Thoracic aorta (tissue), 2 donors: ENCODE results near the gene FKBP4. TPM values are rescaled to one million over a fixed set of nuclear protein-coding genes. Genes with fewer than 3 reads are reported as not detected.

Experiments used
- ATAC-seq: fragments of 150-250 bp; one replicate; pipeline ENCODE4 v1.8.0; 2017; ENCODE audit warnings: low read depth; ENCODE audit not compliant: insufficient number of reproducible peaks, low FRiP score
- DNase-seq: peaks from one replicate; pipeline ENCODE4 v3.0.0-alpha.2; 2020; ENCODE audit warnings: low spot score
- H3K27ac ChIP-seq, 2 donors: fragments of 200-600 bp; sonication (generic); 1 replicate in 1 of 2; 2 replicates in 1 of 2; pipeline ENCODE4 v1.5.1; 2016; ENCODE audit warnings: mild to moderate bottlenecking in 2 of 2, moderate library complexity in 2 of 2
- H3K27me3 ChIP-seq: fragments of 200-600 bp; sonication (generic); replicated peaks from 2 replicates; pipeline ENCODE4 v1.6.0; 2016; ENCODE audit warnings: mild to moderate bottlenecking; ENCODE audit not compliant: insufficient read depth
- H3K36me3 ChIP-seq: fragments of 200-600 bp; sonication (generic); one replicate; pipeline ENCODE4 v1.5.1; 2016
- H3K4me1 ChIP-seq, 2 donors: fragments of 200-600 bp; sonication (generic); 1 replicate in 1 of 2; 2 replicates in 1 of 2; pipeline versions ENCODE4 v1.5.1 to v1.6.0; 2016; ENCODE audit warnings: low read depth in 2 of 2, mild to moderate bottlenecking in 1 of 2; ENCODE audit not compliant: control insufficient read depth in 1 of 2
- H3K4me3 ChIP-seq: fragments of 200-600 bp; sonication (generic); 2 replicates; pipeline ENCODE4 v1.5.1; 2016; ENCODE audit warnings: mild to moderate bottlenecking
- H3K9me3 ChIP-seq: fragments of 200-600 bp; sonication (generic); 2 replicates; pipeline ENCODE4 v1.5.1; 2016
- total RNA-seq, 2 donors: library from RNA; depleted of rRNA; stranded (reverse); fragments of >200 nt; gene quantifications; one replicate each; pipeline versions ENCODE4 v1.1.0 to v1.2.3, GENCODE V29; 2016
- TF ChIP-seq, protein P1 (sequence below): fragments of 200-600 bp; sonication (generic); IDR thresholded peaks from one replicate; pipeline ENCODE4 v1.5.1; 2019; ENCODE audit warnings: antibody characterized with exemption

FKBP4 gene
- total RNA-seq, 2 donors from 2014 or later = 26.6 to 30.5 TPM

DNA sequence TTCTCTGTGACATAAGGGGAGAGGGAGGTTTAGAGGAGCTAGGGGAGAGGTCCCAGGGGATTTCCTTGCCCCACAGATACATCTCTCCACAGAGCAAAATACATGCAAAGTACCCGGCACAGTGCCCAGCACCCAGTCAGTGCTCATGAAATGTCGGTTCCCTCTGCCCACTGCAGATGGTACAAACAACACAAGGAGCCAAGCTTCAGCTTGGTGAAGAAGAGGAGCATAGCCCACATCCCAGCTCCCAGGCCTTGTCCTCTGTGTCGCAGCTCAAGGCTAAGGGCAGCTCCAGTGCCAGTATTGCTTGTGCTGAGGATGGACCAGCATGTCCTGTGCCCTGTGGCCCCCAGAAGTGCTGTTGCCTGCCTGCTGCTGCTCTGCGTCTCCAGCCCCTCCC lies 35.0 kb upstream of the FKBP4 start:
- no peaks in the 10 kb centered on the region for H3K27me3 ChIP-seq
- no peak overlapping the region for H3K4me3 ChIP-seq
- TF ChIP-seq, protein P1, sequence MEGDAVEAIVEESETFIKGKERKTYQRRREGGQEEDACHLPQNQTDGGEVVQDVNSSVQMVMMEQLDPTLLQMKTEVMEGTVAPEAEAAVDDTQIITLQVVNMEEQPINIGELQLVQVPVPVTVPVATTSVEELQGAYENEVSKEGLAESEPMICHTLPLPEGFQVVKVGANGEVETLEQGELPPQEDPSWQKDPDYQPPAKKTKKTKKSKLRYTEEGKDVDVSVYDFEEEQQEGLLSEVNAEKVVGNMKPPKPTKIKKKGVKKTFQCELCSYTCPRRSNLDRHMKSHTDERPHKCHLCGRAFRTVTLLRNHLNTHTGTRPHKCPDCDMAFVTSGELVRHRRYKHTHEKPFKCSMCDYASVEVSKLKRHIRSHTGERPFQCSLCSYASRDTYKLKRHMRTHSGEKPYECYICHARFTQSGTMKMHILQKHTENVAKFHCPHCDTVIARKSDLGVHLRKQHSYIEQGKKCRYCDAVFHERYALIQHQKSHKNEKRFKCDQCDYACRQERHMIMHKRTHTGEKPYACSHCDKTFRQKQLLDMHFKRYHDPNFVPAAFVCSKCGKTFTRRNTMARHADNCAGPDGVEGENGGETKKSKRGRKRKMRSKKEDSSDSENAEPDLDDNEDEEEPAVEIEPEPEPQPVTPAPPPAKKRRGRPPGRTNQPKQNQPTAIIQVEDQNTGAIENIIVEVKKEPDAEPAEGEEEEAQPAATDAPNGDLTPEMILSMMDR = no peak
- ATAC-seq (no peak), DNase-seq (no peak)
- no peak overlapping the region for H3K27ac ChIP-seq
- no peaks in the 10 kb centered on the region for H3K36me3 ChIP-seq
- H3K4me1 ChIP-seq = no peaks in the 10 kb centered on the region
- no peaks in the 10 kb centered on the region for H3K9me3 ChIP-seq

- no peaks in the 10 kb centered on the region for H3K9me3 ChIP-seq
- DNase-seq (no peak), ATAC-seq (no peak)
- H3K4me1 ChIP-seq = no peaks in the 10 kb centered on the region
- no peak overlapping the region for H3K4me3 ChIP-seq
- no peak overlapping the region for H3K27ac ChIP-seq
- TF ChIP-seq, protein P1 = no peak
- no peaks in the 10 kb centered on the region for H3K36me3 ChIP-seq
- no peaks in the 10 kb centered on the region for H3K27me3 ChIP-seq
These were observed 30.4 kb upstream of the FKBP4 start for GRCh38 chr12:2764398-2764797.

DNA sequence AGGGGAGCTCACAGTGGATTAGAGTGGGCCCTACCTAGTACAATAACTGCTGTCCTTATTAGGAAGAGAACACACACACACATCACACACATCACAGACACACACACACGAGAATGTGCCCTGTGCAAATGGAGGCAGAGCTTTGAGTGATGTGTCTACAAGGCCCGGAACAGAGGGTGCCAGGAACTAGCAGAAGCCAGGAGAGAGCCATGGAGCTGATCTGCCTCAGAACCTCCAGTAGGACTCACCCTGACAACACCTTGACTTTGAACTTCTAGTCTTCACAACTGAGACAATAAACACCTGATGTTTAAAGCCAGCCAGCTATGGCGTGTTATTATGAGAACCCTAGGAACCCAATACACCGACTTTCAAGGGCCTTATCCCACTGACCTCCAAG lies 29.7 kb upstream of the FKBP4 start:
- DNase-seq (no peak), ATAC-seq (no peak)
- no peaks in the 10 kb centered on the region for H3K36me3 ChIP-seq
- no peaks in the 10 kb centered on the region for H3K4me1 ChIP-seq
- no peaks in the 10 kb centered on the region for H3K9me3 ChIP-seq
- no peaks in the 10 kb centered on the region for H3K27me3 ChIP-seq
- TF ChIP-seq, protein P1 = no peak
- no peak overlapping the region for H3K27ac ChIP-seq
- no peak overlapping the region for H3K4me3 ChIP-seq

DNA sequence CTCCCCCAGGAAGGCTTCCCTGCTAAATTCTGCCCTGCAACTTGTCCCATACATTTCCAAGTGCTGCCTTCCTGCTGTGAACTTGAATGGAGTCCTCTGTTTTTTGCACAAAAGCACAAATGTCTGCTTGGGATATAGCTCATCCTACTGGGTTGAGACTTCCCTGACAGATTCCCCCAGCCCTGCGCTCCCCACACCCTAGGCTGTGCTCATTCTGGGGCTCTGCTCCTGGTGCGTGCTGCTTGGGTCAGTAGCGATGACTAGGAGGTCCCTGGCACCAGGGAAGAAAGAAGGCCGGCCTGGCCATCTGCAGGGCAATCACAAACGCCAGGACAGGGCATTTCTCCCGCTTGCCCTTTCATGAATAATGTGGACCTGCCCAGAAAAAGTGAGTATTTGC lies 29.2 kb upstream of the FKBP4 start:
- Histone ChIP-seq H3K27ac (no peak overlapping the region), H3K36me3 (no peaks in the 10 kb centered on the region), H3K4me1 (no peaks in the 10 kb centered on the region), H3K27me3 (no peaks in the 10 kb centered on the region), H3K4me3 (no peak overlapping the region), H3K9me3 (no peaks in the 10 kb centered on the region)
- TF ChIP-seq, protein P1 = no peak
- no peak for ATAC-seq
- no peak for DNase-seq

GRCh38 chr12:2768224-2768961 lies 26.4 kb upstream of the FKBP4 start:
- TF ChIP-seq, protein P1 = no peak
- Histone ChIP-seq H3K27ac (no peak overlapping the region), H3K4me3 (no peak overlapping the region), H3K4me1 (no peaks in the 10 kb centered on the region), H3K9me3 (no peaks in the 10 kb centered on the region), H3K36me3 (no peaks in the 10 kb centered on the region), H3K27me3 (no peaks in the 10 kb centered on the region)
- no peak for DNase-seq
- ATAC-seq = no peak
